Upper lobe of left lung (tissue), 4 donors: ENCODE data around the gene CCDC88B.

ENCODE experiments used
- CTCF ChIP-seq, 6 experiments: fragments of 450-650 bp in 4 of 6; fragments of 200-600 bp in 2 of 6; sonication (generic) in 2 of 6; IDR thresholded peaks; one replicate each; pipeline ENCODE4 v1.5.1; 2016 to 2019; ENCODE audit warnings: antibody characterized with exemption in 6 of 6
- POLR2A ChIP-seq, 4 donors: fragments of 450-650 bp; IDR thresholded peaks; one replicate each; pipeline ENCODE4 v1.5.1; 2016 to 2017; ENCODE audit warnings: antibody characterized with exemption in 4 of 4, mild to moderate bottlenecking in 2 of 4

GRCh38 chr11:64388894-64389293 is 48.9 kb downstream of the CCDC88B start:
- no peak for TF ChIP-seq CTCF (IDR thresholded peaks at IDR 0.05)
- no peak for TF ChIP-seq POLR2A (IDR thresholded peaks at IDR 0.05)
